Measurements from ENCODE around the gene ULBP3. TPM values are rescaled to one million over a fixed set of nuclear protein-coding genes. Genes with fewer than 3 reads are reported as not detected.

The ULBP3 gene
- total and polyA plus RNA-seq, 2 of the 4 experiments (the other 2 are of a cell fraction): 11.1 to 35.1 TPM

- Histone ChIP-seq H3K9ac (ENCODE audit: low read depth, low read length) (no peak overlapping the region), H3K36me3 (ENCODE audit: control insufficient read depth, insufficient read depth, low read length) (no peaks in the 10 kb centered on the region), H3K4me3 (ENCODE audit: insufficient read depth, low read depth, low read length) (no peak overlapping the region), H3K79me1 (ENCODE audit: low read depth in 1 of 2, low read length in 2 of 2) (no peaks in the 10 kb centered on the region), H3K14ac (replicated peaks; ENCODE audit: low read depth, low read length) (no peak overlapping the region), H3K4ac (ENCODE audit: low read depth, low read length) (no peak overlapping the region), H2BK120ac (ENCODE audit: low read depth, low read length) (no peak overlapping the region), H2BK20ac (ENCODE audit: low read depth, low read length) (no peak overlapping the region), H3K9me1 (ENCODE audit: insufficient read depth, low read length) (no peaks in the 10 kb centered on the region), H4K5ac (ENCODE audit: low read depth, low read length) (no peak overlapping the region), H4K20me1 (ENCODE audit: insufficient read depth, low read length) (no peaks in the 10 kb centered on the region), H3K9me3 (ENCODE audit: control insufficient read depth, insufficient read depth, low read length) (no peaks in the 10 kb centered on the region), H2AK9ac (replicated peaks; ENCODE audit: low read depth, low read length, poor library complexity) (no peak overlapping the region), H4K8ac (ENCODE audit: low read depth in 2 of 2, low read length in 2 of 2) (no peak overlapping the region), H3K27ac (ENCODE audit: insufficient read depth, low read length) (no peak overlapping the region), H2BK5ac (ENCODE audit: low read depth, low read length, poor library complexity, severe bottlenecking) (no peak overlapping the region), H3K4me2 (ENCODE audit: low read depth, low read length) (no peak overlapping the region), H3K23ac (ENCODE audit: low read depth, low read length) (no peak overlapping the region), H4K91ac (ENCODE audit: insufficient read depth, low read depth, low read length) (no peak overlapping the region), H2AK5ac (ENCODE audit: low read depth, low read length) (no peak overlapping the region), H3K18ac (ENCODE audit: low read depth, low read length) (no peak overlapping the region), H3K56ac (ENCODE audit: extremely low read depth, insufficient read depth, low read length) (no peak overlapping the region), H2AFZ (replicated peaks; ENCODE audit: low read length, poor library complexity) (no peak overlapping the region), H3K27me3 (ENCODE audit: control insufficient read depth, insufficient read depth, low read length) (peaks cover 27% of the 10 kb centered on the region), H3K4me1 (ENCODE audit: control insufficient read depth, insufficient read depth, low read length) (no peaks in the 10 kb centered on the region), H2BK15ac (ENCODE audit: low read depth, low read length) (no peak overlapping the region)
- ChIA-PET POLR2A (ENCODE audit: unreplicated experiment) (no interaction called here), CTCF (no interaction called here)
- ATAC-seq (ENCODE audit: low read depth) (no peak), DNase-seq (no peak)
- TF ChIP-seq CHD1 (IDR thresholded peaks at IDR 0.05; ENCODE audit: low read depth, low read length): no peak
- TF ChIP-seq RCOR1 (IDR thresholded peaks at IDR 0.05; ENCODE audit: insufficient replicate concordance, low read length): no peak
- no peak for TF ChIP-seq MAZ (IDR thresholded peaks at IDR 0.05; ENCODE audit: borderline replicate concordance, low read depth, low read length)
- TF ChIP-seq RFX5 (IDR thresholded peaks at IDR 0.05; ENCODE audit: low read depth, low read length): no peak
- no peak for TF ChIP-seq SMC3 (IDR thresholded peaks at IDR 0.05; ENCODE audit: low read depth, low read length)
- no peak for TF ChIP-seq MAFK (IDR thresholded peaks at IDR 0.05; ENCODE audit: low read depth, low read length)
- TF ChIP-seq CEBPB (IDR thresholded peaks at IDR 0.05; ENCODE audit: low read depth, low read length): no peak
- no peak for TF ChIP-seq POLR2A (IDR thresholded peaks at IDR 0.05; ENCODE audit: low read depth, low read length)
- no peak for TF ChIP-seq CTCF (conservative IDR thresholded peaks at IDR 0.05; ENCODE audit: low read depth, low read length)
- TF ChIP-seq MXI1 (IDR thresholded peaks at IDR 0.05; ENCODE audit: borderline replicate concordance, low read depth, low read length): no peak
- TF ChIP-seq USF2 (IDR thresholded peaks at IDR 0.05; ENCODE audit: low read depth, low read length): no peak
- TF ChIP-seq RAD21 (IDR thresholded peaks at IDR 0.05; ENCODE audit: low read length): no peak
- TF ChIP-seq FOS (IDR thresholded peaks at IDR 0.05; ENCODE audit: low read depth, low read length): no peak
- TF ChIP-seq BHLHE40 (IDR thresholded peaks at IDR 0.05; ENCODE audit: low read depth, low read length): no peak
- no peak for TF ChIP-seq NFE2L2 (IDR thresholded peaks at IDR 0.05; ENCODE audit: low read depth, low read length)
- no peak for TF ChIP-seq ELK1 (IDR thresholded peaks at IDR 0.05; ENCODE audit: borderline replicate concordance, low read depth, low read length)
- dilution Hi-C loops (cut with HindIII; ENCODE audit: low sequenced_read_pairs, unreplicated experiment): no loop called here
- intact Hi-C loops (cut with micrococcal nuclease): no loop called here
- 34% methylated on average over 4 of the region's 8 CpGs; no CpG with 5 or more reads in 1 of the 2 experiments for WGBS, 2 experiments (ENCODE audit: extremely low coverage in 2 of 2, insufficient read length in 1 of 2)
- in situ Hi-C loops (cut with MboI; ENCODE audit: low sequenced_read_pairs): no loop called here
- no TSS peak for BruUV-seq (replicated peaks)
Observed at GRCh38 chr6:150099546-150099945, 30.6 kb upstream of the ULBP3 start.
